IPS DF 6.9 (cell line): ENCODE data around the gene RAD51B.
"Not testable (repeated sequence)": the region's sequence is repeated elsewhere in the genome, so short reads cannot be mapped to it uniquely, and the experiment has no call there.

ENCODE experiments used
- DNase-seq: peaks from one replicate; pipeline ENCODE4 v3.0.0-alpha.2; 2013; ENCODE audit warnings: low read depth, low spot score
- H3K27ac ChIP-seq: one replicate; pipeline ENCODE4 v1.5.1; 2013; ENCODE audit warnings: low read length, control low read depth
- H3K27me3 ChIP-seq: 2 replicates; pipeline ENCODE4 v1.6.1; 2013; ENCODE audit warnings: mild to moderate bottlenecking, low read length; ENCODE audit not compliant: control insufficient read depth, insufficient read depth
- H3K36me3 ChIP-seq: 2 replicates; pipeline ENCODE4 v1.6.1; 2013; ENCODE audit warnings: low read length; ENCODE audit not compliant: control insufficient read depth, insufficient read depth
- H3K4me1 ChIP-seq: 2 replicates; pipeline ENCODE4 v1.6.1; 2013; ENCODE audit warnings: low read length; ENCODE audit not compliant: control insufficient read depth, insufficient read depth
- H3K4me3 ChIP-seq: 2 replicates; pipeline ENCODE4 v1.5.1; 2013; ENCODE audit warnings: mild to moderate bottlenecking, low read length
- H3K9me3 ChIP-seq: 2 replicates; pipeline ENCODE4 v1.6.1; 2013; ENCODE audit warnings: low read length, inconsistent platforms; ENCODE audit not compliant: control insufficient read depth, insufficient read depth
- WGBS: extraction: QIAGEN DNeasy Blood & Tissue Kit; methylation state at CpG from one replicate; pipeline ENCODE4 v1.1.7; 2013; ENCODE audit warnings: mixed read lengths, missing lambda C conversion rate; ENCODE audit not compliant: insufficient read length, insufficient coverage; 5-methylcytosine and 5-hydroxymethylcytosine counted together

RAD51B gene

GRCh38 chr14:68094158-68094557, 274.6 kb downstream of the RAD51B start:
- no peaks in the 10 kb centered on the region for H3K27me3 ChIP-seq
- no peaks in the 10 kb centered on the region for H3K9me3 ChIP-seq
- H3K4me1 ChIP-seq, result no peaks in the 10 kb centered on the region
- DNase-seq, result no peak
- no peaks in the 10 kb centered on the region for H3K36me3 ChIP-seq
- no peak overlapping the region for H3K4me3 ChIP-seq
- no peak overlapping the region for H3K27ac ChIP-seq
- WGBS, result no CpG with 5 or more reads among the region's 2 CpGs

- H3K4me1 ChIP-seq, result no peaks in the 10 kb centered on the region
- no peaks in the 10 kb centered on the region for H3K9me3 ChIP-seq
- WGBS, result no CpG with 5 or more reads among the region's 1 CpG
- no peaks in the 10 kb centered on the region for H3K27me3 ChIP-seq
- no peak for DNase-seq
- no peak overlapping the region for H3K4me3 ChIP-seq
- no peaks in the 10 kb centered on the region for H3K36me3 ChIP-seq
- no peak overlapping the region for H3K27ac ChIP-seq
These were observed 275.2 kb downstream of the RAD51B start for GRCh38 chr14:68094752-68095151.

DNA sequence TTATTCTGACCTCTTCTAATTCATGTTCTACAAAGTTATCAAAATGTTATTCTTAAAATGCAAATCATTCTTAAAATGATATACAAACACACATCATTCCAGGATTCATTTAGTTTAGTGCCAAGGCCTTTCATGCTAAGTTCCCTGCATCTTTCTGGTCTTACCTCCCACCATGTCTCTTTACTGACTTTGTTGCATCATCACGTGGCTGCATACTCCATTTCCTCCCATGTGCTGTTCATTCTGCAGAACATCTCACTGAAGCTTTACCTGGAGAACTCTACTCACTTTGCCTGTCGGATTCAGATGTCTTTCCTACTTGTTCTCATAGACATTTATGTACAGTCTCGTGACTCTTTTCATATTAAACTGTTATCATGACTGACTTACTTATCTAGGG, 278.1 kb downstream of the RAD51B start:
- H3K9me3 ChIP-seq, result peaks cover 2% of the 10 kb centered on the region
- H3K27ac ChIP-seq, result no peak overlapping the region
- no peak overlapping the region for H3K4me3 ChIP-seq
- WGBS, result no CpG with 5 or more reads among the region's 3 CpGs
- H3K4me1 ChIP-seq, result no peaks in the 10 kb centered on the region
- DNase-seq, result no peak
- H3K36me3 ChIP-seq, result no peaks in the 10 kb centered on the region
- H3K27me3 ChIP-seq, result no peaks in the 10 kb centered on the region

DNA sequence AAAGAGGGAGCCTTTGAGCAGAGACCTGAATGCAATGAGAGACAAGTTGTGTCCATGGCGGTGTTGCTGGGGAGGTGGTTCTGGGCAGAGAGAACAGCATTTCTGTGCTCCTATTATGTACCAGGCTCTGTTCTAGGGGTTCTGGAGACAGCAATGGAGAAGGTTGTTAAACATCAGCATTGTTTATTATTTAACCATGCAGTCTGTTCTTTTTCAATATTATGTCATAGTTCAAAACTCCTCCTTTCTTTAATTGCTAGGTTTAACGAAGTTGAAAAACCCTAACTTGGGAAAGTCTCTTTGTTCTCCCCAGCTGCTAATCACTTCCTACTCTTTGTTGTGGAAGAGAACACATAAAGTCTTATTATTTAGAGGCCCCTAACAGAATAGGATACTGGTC, 279.3 kb downstream of the RAD51B start:
- no peaks in the 10 kb centered on the region for H3K36me3 ChIP-seq
- H3K27me3 ChIP-seq, result no peaks in the 10 kb centered on the region
- H3K4me3 ChIP-seq, result no peak overlapping the region
- peaks cover 3% of the 10 kb centered on the region for H3K9me3 ChIP-seq
- no CpG with 5 or more reads among the region's 2 CpGs for WGBS
- no peak overlapping the region for H3K27ac ChIP-seq
- DNase-seq, result no peak
- H3K4me1 ChIP-seq, result no peaks in the 10 kb centered on the region

DNA sequence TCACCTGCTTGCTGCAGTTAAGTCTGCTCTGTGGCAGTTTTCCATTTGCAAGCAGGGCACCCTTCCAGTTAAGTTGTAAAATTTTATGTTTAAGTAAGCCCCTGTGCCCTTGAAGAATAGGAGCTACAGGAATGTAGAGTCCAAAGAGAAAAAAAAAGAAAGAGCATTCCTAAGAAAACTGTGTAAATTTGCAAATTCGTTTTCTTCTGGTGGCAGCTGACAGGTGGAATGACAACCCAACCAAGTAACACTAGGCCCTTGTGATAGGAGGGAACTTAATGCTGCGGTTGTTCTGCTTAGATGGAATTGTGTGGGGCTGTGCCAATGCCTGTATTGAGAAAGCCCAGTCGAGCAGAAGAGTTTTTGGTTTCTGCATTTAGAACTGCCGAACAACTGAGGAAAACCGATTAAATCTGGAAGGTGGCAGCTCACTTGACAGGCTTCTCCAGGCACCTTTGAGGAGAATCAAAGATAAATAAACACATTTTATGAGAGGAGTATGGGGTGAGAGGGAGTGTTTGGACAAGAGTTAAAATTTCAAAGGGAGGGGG, 280.0 kb downstream of the RAD51B start:
- Histone ChIP-seq H3K27ac (no peak overlapping the region), H3K9me3 (peaks cover 3% of the 10 kb centered on the region), H3K36me3 (no peaks in the 10 kb centered on the region), H3K4me3 (no peak overlapping the region), H3K27me3 (no peaks in the 10 kb centered on the region), H3K4me1 (no peaks in the 10 kb centered on the region)
- WGBS, result no CpG with 5 or more reads among the region's 5 CpGs
- DNase-seq, result no peak

DNA sequence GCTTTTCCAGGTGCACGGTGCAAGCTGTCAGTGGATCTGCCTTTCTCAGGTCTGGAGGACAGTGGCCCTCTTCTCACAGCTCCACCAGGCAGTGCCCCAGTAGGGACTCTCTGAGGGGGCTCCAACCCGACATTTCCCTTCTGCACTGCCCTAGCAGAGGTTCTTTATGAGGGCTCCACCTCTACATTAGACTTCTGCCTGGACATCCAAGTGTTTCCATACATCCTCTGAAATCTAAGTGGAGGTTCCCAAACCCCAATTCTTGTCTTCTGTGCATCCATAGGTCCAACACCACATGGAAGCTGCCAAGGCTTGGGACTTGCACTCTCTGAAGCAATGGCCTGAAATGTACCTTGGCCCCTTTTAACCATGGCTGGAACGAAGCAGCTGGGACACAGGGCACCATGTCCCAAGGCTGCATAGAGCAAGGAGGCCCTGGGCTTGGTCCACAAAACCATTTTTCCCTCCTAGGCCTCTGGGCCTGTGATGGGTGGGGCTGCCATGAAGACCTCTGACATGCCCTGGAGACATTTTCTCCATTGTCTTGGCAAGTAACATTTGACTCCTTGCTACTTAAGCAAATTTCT, 282.2 kb downstream of the RAD51B start:
- WGBS, result no CpG with 5 or more reads among the region's 3 CpGs
- not testable (repeated sequence) for H3K27ac ChIP-seq, DNase-seq, H3K4me1 ChIP-seq, H3K36me3 ChIP-seq, H3K9me3 ChIP-seq, H3K27me3 ChIP-seq, H3K4me3 ChIP-seq

- Histone ChIP-seq H3K27me3 (no peaks in the 10 kb centered on the region), H3K4me1 (no peaks in the 10 kb centered on the region), H3K27ac (no peak overlapping the region), H3K9me3 (peaks cover 3% of the 10 kb centered on the region), H3K36me3 (no peaks in the 10 kb centered on the region), H3K4me3 (no peak overlapping the region)
- DNase-seq, result no peak
- no CpG with 5 or more reads among the region's 3 CpGs for WGBS
These were observed 284.3 kb downstream of the RAD51B start for GRCh38 chr14:68103853-68104252.

DNA sequence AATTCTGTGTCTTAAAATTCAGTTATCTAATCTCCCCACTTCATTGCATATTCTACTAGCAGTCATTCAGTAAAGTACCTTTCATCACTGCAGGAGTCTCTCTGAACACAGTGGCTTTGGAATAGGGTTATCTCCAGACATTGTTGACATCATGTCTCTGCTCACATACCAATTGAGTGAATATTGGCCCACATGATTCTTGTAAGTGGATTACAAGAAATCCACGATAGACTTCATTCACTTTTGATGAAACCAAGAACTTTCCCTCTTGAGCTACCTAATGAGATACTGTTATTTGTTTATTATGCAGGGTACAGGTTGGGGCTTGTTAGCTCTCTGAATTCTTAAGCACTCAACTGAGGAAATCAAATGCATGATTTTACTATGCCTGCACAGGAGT, 284.9 kb downstream of the RAD51B start:
- no peaks in the 10 kb centered on the region for H3K36me3 ChIP-seq
- H3K9me3 ChIP-seq, result peaks cover 3% of the 10 kb centered on the region
- no peaks in the 10 kb centered on the region for H3K27me3 ChIP-seq
- H3K4me3 ChIP-seq, result no peak overlapping the region
- no CpG with 5 or more reads among the region's 1 CpG for WGBS
- no peak for DNase-seq
- H3K27ac ChIP-seq, result no peak overlapping the region
- no peaks in the 10 kb centered on the region for H3K4me1 ChIP-seq

DNA sequence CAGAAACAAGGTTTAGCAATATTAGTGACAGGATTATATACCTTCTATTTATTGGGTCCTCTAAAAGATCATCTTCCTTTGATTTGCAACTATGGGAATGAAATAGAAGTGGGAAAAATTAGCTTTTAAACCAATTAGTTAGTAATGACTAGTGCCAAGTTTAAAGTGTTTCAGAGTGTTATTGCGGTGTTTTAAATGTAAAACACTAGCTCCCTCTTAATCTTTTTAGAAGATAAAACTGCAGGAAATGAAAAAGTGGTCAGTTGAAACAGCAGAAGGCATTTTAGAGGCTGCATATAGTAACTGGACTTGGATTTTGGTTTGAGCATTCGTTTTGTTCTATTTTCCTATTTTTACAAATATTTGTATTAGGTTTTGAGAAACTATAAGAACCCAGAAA, 286.2 kb downstream of the RAD51B start:
- no peaks in the 10 kb centered on the region for H3K4me1 ChIP-seq
- no peaks in the 10 kb centered on the region for H3K36me3 ChIP-seq
- H3K27me3 ChIP-seq, result no peaks in the 10 kb centered on the region
- no peak overlapping the region for H3K27ac ChIP-seq
- DNase-seq, result no peak
- H3K4me3 ChIP-seq, result no peak overlapping the region
- no CpG with 5 or more reads among the region's 2 CpGs for WGBS
- H3K9me3 ChIP-seq, result peaks cover 1% of the 10 kb centered on the region

DNA sequence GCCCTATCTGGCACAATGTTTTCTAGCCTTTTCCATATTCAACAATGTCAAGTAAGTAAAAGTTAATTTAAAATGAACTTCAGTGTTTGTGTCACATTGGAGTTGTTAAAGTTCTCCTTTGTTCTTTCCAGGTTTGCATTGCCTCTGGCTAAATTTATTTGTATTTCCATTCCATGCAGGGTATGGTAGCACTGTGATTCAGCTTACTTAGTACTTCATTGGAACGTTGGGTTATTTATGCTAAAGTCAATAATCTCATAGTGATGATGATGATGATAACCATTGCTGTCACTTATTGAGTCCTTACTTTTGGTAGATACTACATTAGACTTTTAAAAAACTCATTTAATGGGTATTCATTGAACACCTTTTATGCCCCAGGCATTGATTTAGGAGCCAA, 286.9 kb downstream of the RAD51B start:
- Histone ChIP-seq H3K9me3 (peaks cover 1% of the 10 kb centered on the region), H3K4me3 (no peak overlapping the region), H3K27ac (no peak overlapping the region), H3K4me1 (no peaks in the 10 kb centered on the region), H3K36me3 (no peaks in the 10 kb centered on the region), H3K27me3 (no peaks in the 10 kb centered on the region)
- WGBS, result no CpG with 5 or more reads among the region's 1 CpG
- DNase-seq, result no peak

GRCh38 chr14:68106905-68107304, 287.3 kb downstream of the RAD51B start:
- Histone ChIP-seq H3K27ac (no peak overlapping the region), H3K36me3 (no peaks in the 10 kb centered on the region), H3K9me3 (peaks cover 1% of the 10 kb centered on the region; the same call in 1 of the 2 replicates), H3K4me3 (no peak overlapping the region), H3K4me1 (0 out of 2 replicates have a peak, but pooled peaks cover 2% of the 10 kb centered on the region), H3K27me3 (no peaks in the 10 kb centered on the region)
- WGBS, result no CpG with 5 or more reads among the region's 2 CpGs
- no peak for DNase-seq
